ENCODE results near the gene HYOU1. TPM values are rescaled to one million over a fixed set of nuclear protein-coding genes. Genes with fewer than 3 reads are reported as not detected.

HYOU1 gene
- total and polyA plus RNA-seq, 4 donors = 46.6 to 252 (median 106) TPM

DNA sequence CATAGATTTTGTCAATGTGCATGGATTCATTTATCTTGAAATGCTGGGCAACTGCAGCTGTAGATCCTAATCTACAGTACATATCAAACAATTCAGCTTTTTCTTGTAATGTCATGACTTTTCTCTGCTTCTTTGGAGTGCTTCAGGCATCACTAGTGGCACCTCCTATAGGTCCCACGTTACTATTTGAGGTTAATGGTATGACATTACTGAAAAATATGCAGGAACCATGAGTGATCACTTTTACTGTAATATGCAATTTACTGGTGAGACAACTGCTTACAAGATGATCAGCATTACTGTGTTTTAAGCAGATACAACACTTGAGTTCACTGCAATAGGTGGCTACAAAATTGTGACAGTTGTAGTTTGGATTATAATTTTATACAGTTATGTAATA lies 56.1 kb downstream of the HYOU1 start:
- WGBS, 2 donors = 64 to 71% methylated on average over 1 of the region's 1 CpG
- DNase-seq = no peak
- TF ChIP-seq, protein P1, sequence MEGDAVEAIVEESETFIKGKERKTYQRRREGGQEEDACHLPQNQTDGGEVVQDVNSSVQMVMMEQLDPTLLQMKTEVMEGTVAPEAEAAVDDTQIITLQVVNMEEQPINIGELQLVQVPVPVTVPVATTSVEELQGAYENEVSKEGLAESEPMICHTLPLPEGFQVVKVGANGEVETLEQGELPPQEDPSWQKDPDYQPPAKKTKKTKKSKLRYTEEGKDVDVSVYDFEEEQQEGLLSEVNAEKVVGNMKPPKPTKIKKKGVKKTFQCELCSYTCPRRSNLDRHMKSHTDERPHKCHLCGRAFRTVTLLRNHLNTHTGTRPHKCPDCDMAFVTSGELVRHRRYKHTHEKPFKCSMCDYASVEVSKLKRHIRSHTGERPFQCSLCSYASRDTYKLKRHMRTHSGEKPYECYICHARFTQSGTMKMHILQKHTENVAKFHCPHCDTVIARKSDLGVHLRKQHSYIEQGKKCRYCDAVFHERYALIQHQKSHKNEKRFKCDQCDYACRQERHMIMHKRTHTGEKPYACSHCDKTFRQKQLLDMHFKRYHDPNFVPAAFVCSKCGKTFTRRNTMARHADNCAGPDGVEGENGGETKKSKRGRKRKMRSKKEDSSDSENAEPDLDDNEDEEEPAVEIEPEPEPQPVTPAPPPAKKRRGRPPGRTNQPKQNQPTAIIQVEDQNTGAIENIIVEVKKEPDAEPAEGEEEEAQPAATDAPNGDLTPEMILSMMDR (IDR thresholded peaks at IDR 0.05; ENCODE audit: control extremely low read depth, extremely low read depth) = no peak
- peaks cover 5 to 18% (median 14%) of the 10 kb centered on the region in 4 donors for H3K36me3 ChIP-seq (ENCODE audit: control insufficient read depth in 4 of 4, insufficient read depth in 4 of 4, low read length in 4 of 4)
- H3K27ac ChIP-seq (ENCODE audit: low read depth in 1 of 2, low read length in 1 of 2) = no peak overlapping the region
- no peak overlapping the region for H3K9ac ChIP-seq (ENCODE audit: insufficient read depth in 1 of 2, low read length in 2 of 2)
- ATAC-seq (ENCODE audit: insufficient read depth, low FRiP score) = no peak
- H3K4me1 ChIP-seq (ENCODE audit: control insufficient read depth in 5 of 5, insufficient read depth in 5 of 5, low read length in 5 of 5) = peaks cover 0 to 20% (median 5%) of the 10 kb centered on the region in 5 donors
- no peaks in the 10 kb centered on the region for H3K9me3 ChIP-seq (ENCODE audit: control insufficient read depth in 4 of 4, insufficient read depth in 3 of 4, low read length in 3 of 4)
- H3K4me3 ChIP-seq = no peak overlapping the region
- no peaks in the 10 kb centered on the region for H3K27me3 ChIP-seq (ENCODE audit: control insufficient read depth in 3 of 3, insufficient read depth in 3 of 3, low read length in 2 of 3)

DNA sequence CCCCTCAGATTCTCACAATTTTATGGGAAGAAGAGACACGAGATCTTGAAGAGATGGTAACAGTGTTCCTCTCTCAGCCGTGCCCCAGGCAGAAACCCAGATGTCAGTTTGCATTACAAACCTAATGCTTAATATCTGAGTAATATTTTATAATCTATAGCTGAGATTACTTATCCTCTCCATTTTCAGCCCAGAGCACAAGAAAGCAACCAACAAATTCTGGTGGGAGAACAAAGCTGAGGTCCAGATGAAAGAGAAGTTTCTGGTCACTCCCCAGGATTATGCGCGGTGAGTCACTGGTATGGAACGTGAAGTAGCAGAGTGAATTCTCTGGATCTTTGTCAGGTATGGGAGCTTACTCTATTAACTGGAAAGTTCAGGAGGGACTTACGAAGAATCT lies 58.2 kb downstream of the HYOU1 start:
- TF ChIP-seq, protein P1 (IDR thresholded peaks at IDR 0.05; ENCODE audit: control extremely low read depth, extremely low read depth) = no peak
- Histone ChIP-seq H3K9ac (ENCODE audit: insufficient read depth in 1 of 2, low read length in 2 of 2) (peak overlapping the region; percentile 16 to 46), H3K4me3 (peak overlapping the region; percentile 94), H3K4me1 (ENCODE audit: control insufficient read depth in 5 of 5, insufficient read depth in 5 of 5, low read length in 5 of 5) (peaks cover 0 to 20% (median 5%) of the 10 kb centered on the region in 5 donors), H3K9me3 (ENCODE audit: control insufficient read depth in 4 of 4, insufficient read depth in 3 of 4, low read length in 3 of 4) (no peaks in the 10 kb centered on the region), H3K27ac (ENCODE audit: low read depth in 1 of 2, low read length in 1 of 2) (peak overlapping the region; percentile 69 to 95), H3K27me3 (ENCODE audit: control insufficient read depth in 3 of 3, insufficient read depth in 3 of 3, low read length in 2 of 3) (no peaks in the 10 kb centered on the region), H3K36me3 (ENCODE audit: control insufficient read depth in 4 of 4, insufficient read depth in 4 of 4, low read length in 4 of 4) (peaks cover 5 to 14% (median 11%) of the 10 kb centered on the region in 4 donors)
- DNase-seq = peak in 1 of 3 donors; percentile 13
- ATAC-seq (ENCODE audit: insufficient read depth, low FRiP score) = no peak
- 50 to 71% methylated on average over 6 of the region's 6 CpGs for WGBS, 2 donors

DNA sequence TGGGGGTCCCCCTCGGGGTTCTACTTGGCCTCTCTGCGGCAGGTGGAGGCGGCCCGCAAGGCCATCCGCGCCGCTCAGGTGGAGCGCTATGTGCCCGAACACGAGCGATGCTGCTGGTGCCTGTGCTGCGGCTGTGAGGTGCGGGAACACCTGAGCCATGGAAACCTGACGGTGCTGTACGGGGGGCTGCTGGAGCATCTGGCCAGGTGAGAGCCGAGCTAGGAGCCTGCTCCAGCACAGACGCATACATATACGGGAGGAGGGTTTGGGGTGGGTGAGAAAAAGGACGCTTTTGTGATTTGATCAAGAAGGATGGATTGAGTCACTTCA lies 58.7 kb downstream of the HYOU1 start:
- ATAC-seq (ENCODE audit: insufficient read depth, low FRiP score) (peak; percentile 6), DNase-seq (peak in 1 of 3 donors; percentile 16)
- Histone ChIP-seq H3K27me3 (ENCODE audit: control insufficient read depth in 3 of 3, insufficient read depth in 3 of 3, low read length in 2 of 3) (no peaks in the 10 kb centered on the region), H3K4me1 (ENCODE audit: control insufficient read depth in 5 of 5, insufficient read depth in 5 of 5, low read length in 5 of 5) (peaks cover 0 to 20% (median 5%) of the 10 kb centered on the region in 5 donors), H3K9ac (ENCODE audit: insufficient read depth in 1 of 2, low read length in 2 of 2) (peak overlapping the region; percentile 16 to 46), H3K27ac (ENCODE audit: low read depth in 1 of 2, low read length in 1 of 2) (peak overlapping the region; percentile 69 to 95), H3K36me3 (ENCODE audit: control insufficient read depth in 4 of 4, insufficient read depth in 4 of 4, low read length in 4 of 4) (peaks cover 5 to 14% (median 11%) of the 10 kb centered on the region in 4 donors), H3K9me3 (ENCODE audit: control insufficient read depth in 4 of 4, insufficient read depth in 3 of 4, low read length in 3 of 4) (no peaks in the 10 kb centered on the region), H3K4me3 (peak overlapping the region; percentile 94)
- TF ChIP-seq, protein P1 (IDR thresholded peaks at IDR 0.05; ENCODE audit: control extremely low read depth, extremely low read depth) = no peak
- 1 to 6% methylated on average over 18 to 19 of the region's 19 CpGs for WGBS, 2 donors

All from lung (tissue), 12 donors.